OCI-LY3 (cell line): Measurements from ENCODE around the gene PRKX.

Experiments
- CTCF ChIP-seq: fragments of 200-600, 300-600 bp; sonication (generic); IDR thresholded peaks from 2 replicates; pipeline ENCODE4 v1.5.1; 2014; ENCODE audit warnings: antibody characterized with exemption, low read length, low read depth
- EZH2phosphoT487 ChIP-seq: fragments of 200-600 bp; shearing (Covaris generic); IDR thresholded peaks from 2 replicates; pipeline ENCODE4 v1.6.1; 2018; ENCODE audit warnings: antibody characterized with exemption, mixed run types, low read depth

- no peak for TF ChIP-seq CTCF
- no peak for TF ChIP-seq EZH2phosphoT487
These were observed 76.6 kb downstream of the PRKX start for GRCh38 chrX:3636803-3637202.
